K562 (cell line): ENCODE measurements around the gene ARHGDIA. TPM values are rescaled to one million over a fixed set of nuclear protein-coding genes. Genes with fewer than 3 reads are reported as not detected.
A peak's percentile ranks its signal among the peaks of the same experiment; 100 is the strongest.

ENCODE experiments used
- CBX3 ChIP-seq, 2 experiments: IDR thresholded peaks; 1 replicate in 1 of 2; 2 replicates in 1 of 2; pipeline ENCODE4 v1.6.1; 2012; ENCODE audit warnings: inconsistent platforms in 2 of 2, low read length in 2 of 2, borderline replicate concordance in 1 of 2, control low read depth in 1 of 2
- CBX5 ChIP-seq: IDR thresholded peaks from 2 replicates; pipeline ENCODE4 v1.6.1; 2014; ENCODE audit warnings: low read depth, borderline replicate concordance
- MEF2A ChIP-seq: IDR thresholded peaks from 2 replicates; pipeline ENCODE4 v1.6.1; 2011; ENCODE audit warnings: low read depth, mild to moderate bottlenecking, low read length, moderate library complexity; ENCODE audit not compliant: control insufficient read depth
- SIN3A ChIP-seq, 2 experiments: fragments of 150-350 bp in 1 of 2; IDR thresholded peaks; 2 replicates each; pipeline ENCODE4 v1.6.1; 2011 to 2016; ENCODE audit warnings: borderline replicate concordance in 2 of 2, low read depth in 2 of 2, low read length in 2 of 2, mild to moderate bottlenecking in 2 of 2, moderate library complexity in 2 of 2; ENCODE audit not compliant: control insufficient read depth in 1 of 2
- ZBTB34 ChIP-seq: fragments of 250-450 bp; sonication (Bioruptor Pico); IDR thresholded peaks from 2 replicates; pipeline ENCODE4 v1.8.0; 2021; ENCODE audit warnings: mild to moderate bottlenecking, moderate library complexity
- ZNF77 ChIP-seq: fragments of 250-450 bp; sonication (Bioruptor Pico); IDR thresholded peaks from 2 replicates; pipeline ENCODE4 v1.5.0; 2020
- polyA plus RNA-seq, 8 experiments: library from polyadenylated mRNA; depleted of rRNA in 4 of 8; stranded (reverse) in 5 of 8; unstranded in 3 of 8; fragments of >200 nt; fragmentation: Nextera tagmentation in 2 of 8; fragmentation: Illumina TruSeq in 1 of 8; extraction: Ambion mirVana in 2 of 8; extraction: Trizol in 1 of 8; gene quantifications; 2 replicates each; pipeline versions ENCODE4 v1.2.1 to v1.2.3, GENCODE V29; 2011 to 2014; ENCODE audit warnings: inconsistent platforms in 1 of 8, missing spikeins in 1 of 8
- total RNA-seq, 7 experiments: library from RNA; depleted of rRNA in 6 of 7; stranded (reverse); fragments of >200 nt in 6 of 7; fragmentation: Illumina TruSeq in 2 of 7; extraction: Trizol in 2 of 7; gene quantifications; 2 replicates each; pipeline versions ENCODE4 v1.2.1 to v1.2.3, GENCODE V29; 2011 to 2021; ENCODE audit warnings: low replicate concordance in 1 of 7
- TF ChIP-seq, protein P1 (sequence below): sonication (generic); formaldehyde crosslinking; IDR thresholded peaks from 2 replicates; pipeline ENCODE4 v1.8.1; 2023; ENCODE audit warnings: mild to moderate bottlenecking, missing genetic modification reagents
- TF ChIP-seq, protein P2 (sequence below): fragments of 250-450 bp; sonication (Bioruptor Pico); IDR thresholded peaks from 2 replicates; pipeline ENCODE4 v1.8.0; 2022; ENCODE audit warnings: inconsistent platforms, mild to moderate bottlenecking, moderate library complexity, borderline replicate concordance
- TF ChIP-seq, protein P3 (sequence below): sonication (generic); formaldehyde crosslinking; IDR thresholded peaks from 2 replicates; pipeline ENCODE4 v1.8.1; 2023; ENCODE audit warnings: mild to moderate bottlenecking, missing genetic modification reagents
- TF ChIP-seq, protein P4 (sequence below): IDR thresholded peaks from 2 replicates; pipeline ENCODE4 v1.6.1; 2012; ENCODE audit warnings: low read depth, low read length, improper control_type of control experiment, borderline replicate concordance
- TF ChIP-seq, protein P5 (sequence below): fragments of 250-450 bp; sonication (Bioruptor Pico); IDR thresholded peaks from 2 replicates; pipeline ENCODE4 v1.8.0; 2021; ENCODE audit warnings: moderate library complexity, mild to moderate bottlenecking, inconsistent platforms
- TF ChIP-seq, protein P6 (sequence below): fragments of 450-650 bp; formaldehyde crosslinking; IDR thresholded peaks from 2 replicates; pipeline ENCODE4 v1.4.0; 2020; ENCODE audit warnings: mild to moderate bottlenecking, moderate library complexity

Gene ARHGDIA
- total and polyA plus RNA-seq, 9 of the 15 experiments (the other 6 are each of a cell fraction or from before 2014, with no cell fraction given) = 9.6 to 340 (median 97.6) TPM

GRCh38 chr17:81867170-81867990, 3.8 kb downstream of the ARHGDIA start (continued):
- TF ChIP-seq, protein P1, sequence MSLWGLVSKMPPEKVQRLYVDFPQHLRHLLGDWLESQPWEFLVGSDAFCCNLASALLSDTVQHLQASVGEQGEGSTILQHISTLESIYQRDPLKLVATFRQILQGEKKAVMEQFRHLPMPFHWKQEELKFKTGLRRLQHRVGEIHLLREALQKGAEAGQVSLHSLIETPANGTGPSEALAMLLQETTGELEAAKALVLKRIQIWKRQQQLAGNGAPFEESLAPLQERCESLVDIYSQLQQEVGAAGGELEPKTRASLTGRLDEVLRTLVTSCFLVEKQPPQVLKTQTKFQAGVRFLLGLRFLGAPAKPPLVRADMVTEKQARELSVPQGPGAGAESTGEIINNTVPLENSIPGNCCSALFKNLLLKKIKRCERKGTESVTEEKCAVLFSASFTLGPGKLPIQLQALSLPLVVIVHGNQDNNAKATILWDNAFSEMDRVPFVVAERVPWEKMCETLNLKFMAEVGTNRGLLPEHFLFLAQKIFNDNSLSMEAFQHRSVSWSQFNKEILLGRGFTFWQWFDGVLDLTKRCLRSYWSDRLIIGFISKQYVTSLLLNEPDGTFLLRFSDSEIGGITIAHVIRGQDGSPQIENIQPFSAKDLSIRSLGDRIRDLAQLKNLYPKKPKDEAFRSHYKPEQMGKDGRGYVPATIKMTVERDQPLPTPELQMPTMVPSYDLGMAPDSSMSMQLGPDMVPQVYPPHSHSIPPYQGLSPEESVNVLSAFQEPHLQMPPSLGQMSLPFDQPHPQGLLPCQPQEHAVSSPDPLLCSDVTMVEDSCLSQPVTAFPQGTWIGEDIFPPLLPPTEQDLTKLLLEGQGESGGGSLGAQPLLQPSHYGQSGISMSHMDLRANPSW (CRISPR knock-in tag) = no peak
- no peak for TF ChIP-seq CBX5
- TF ChIP-seq, protein P2, sequence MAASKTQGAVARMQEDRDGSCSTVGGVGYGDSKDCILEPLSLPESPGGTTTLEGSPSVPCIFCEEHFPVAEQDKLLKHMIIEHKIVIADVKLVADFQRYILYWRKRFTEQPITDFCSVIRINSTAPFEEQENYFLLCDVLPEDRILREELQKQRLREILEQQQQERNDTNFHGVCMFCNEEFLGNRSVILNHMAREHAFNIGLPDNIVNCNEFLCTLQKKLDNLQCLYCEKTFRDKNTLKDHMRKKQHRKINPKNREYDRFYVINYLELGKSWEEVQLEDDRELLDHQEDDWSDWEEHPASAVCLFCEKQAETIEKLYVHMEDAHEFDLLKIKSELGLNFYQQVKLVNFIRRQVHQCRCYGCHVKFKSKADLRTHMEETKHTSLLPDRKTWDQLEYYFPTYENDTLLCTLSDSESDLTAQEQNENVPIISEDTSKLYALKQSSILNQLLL (CRISPR knock-in tag) = no peak
- TF ChIP-seq, protein P3, sequence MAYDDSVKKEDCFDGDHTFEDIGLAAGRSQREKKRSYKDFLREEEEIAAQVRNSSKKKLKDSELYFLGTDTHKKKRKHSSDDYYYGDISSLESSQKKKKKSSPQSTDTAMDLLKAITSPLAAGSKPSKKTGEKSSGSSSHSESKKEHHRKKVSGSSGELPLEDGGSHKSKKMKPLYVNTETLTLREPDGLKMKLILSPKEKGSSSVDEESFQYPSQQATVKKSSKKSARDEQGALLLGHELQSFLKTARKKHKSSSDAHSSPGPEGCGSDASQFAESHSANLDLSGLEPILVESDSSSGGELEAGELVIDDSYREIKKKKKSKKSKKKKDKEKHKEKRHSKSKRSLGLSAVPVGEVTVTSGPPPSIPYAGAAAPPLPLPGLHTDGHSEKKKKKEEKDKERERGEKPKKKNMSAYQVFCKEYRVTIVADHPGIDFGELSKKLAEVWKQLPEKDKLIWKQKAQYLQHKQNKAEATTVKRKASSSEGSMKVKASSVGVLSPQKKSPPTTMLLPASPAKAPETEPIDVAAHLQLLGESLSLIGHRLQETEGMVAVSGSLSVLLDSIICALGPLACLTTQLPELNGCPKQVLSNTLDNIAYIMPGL (CRISPR knock-in tag) = no peak
- no peak for TF ChIP-seq CBX3 (IDR thresholded peaks at IDR 0.05; ENCODE audit: borderline replicate concordance in 1 of 2, low read length in 2 of 2)
- no peak for TF ChIP-seq MEF2A
- TF ChIP-seq ZBTB34 (CRISPR knock-in tag) = no peak
- TF ChIP-seq, protein P4, sequence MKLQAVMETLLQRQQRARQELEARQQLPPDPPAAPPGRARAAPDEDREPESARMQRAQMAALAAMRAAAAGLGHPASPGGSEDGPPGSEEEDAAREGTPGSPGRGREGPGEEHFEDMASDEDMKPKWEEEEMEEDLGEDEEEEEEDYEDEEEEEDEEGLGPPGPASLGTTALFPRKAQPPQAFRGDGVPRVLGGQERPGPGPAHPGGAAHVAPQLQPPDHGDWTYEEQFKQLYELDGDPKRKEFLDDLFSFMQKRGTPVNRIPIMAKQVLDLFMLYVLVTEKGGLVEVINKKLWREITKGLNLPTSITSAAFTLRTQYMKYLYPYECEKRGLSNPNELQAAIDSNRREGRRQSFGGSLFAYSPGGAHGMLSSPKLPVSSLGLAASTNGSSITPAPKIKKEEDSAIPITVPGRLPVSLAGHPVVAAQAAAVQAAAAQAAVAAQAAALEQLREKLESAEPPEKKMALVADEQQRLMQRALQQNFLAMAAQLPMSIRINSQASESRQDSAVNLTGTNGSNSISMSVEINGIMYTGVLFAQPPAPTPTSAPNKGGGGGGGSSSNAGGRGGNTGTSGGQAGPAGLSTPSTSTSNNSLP = no peak
- peak; percentile 56; the same call in 1 of the 2 replicates for TF ChIP-seq ZNF77 (CRISPR knock-in tag)
- TF ChIP-seq SIN3A (IDR thresholded peaks at IDR 0.05; ENCODE audit: borderline replicate concordance in 2 of 2, control insufficient read depth in 1 of 2, low read depth in 2 of 2, low read length in 2 of 2) = 0 out of 4 replicates have a peak, but pooled peaks of 1 of the 2 experiments have one; percentile 2
- TF ChIP-seq, protein P5, sequence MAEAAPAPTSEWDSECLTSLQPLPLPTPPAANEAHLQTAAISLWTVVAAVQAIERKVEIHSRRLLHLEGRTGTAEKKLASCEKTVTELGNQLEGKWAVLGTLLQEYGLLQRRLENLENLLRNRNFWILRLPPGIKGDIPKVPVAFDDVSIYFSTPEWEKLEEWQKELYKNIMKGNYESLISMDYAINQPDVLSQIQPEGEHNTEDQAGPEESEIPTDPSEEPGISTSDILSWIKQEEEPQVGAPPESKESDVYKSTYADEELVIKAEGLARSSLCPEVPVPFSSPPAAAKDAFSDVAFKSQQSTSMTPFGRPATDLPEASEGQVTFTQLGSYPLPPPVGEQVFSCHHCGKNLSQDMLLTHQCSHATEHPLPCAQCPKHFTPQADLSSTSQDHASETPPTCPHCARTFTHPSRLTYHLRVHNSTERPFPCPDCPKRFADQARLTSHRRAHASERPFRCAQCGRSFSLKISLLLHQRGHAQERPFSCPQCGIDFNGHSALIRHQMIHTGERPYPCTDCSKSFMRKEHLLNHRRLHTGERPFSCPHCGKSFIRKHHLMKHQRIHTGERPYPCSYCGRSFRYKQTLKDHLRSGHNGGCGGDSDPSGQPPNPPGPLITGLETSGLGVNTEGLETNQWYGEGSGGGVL (CRISPR knock-in tag) = no peak
- TF ChIP-seq, protein P6, sequence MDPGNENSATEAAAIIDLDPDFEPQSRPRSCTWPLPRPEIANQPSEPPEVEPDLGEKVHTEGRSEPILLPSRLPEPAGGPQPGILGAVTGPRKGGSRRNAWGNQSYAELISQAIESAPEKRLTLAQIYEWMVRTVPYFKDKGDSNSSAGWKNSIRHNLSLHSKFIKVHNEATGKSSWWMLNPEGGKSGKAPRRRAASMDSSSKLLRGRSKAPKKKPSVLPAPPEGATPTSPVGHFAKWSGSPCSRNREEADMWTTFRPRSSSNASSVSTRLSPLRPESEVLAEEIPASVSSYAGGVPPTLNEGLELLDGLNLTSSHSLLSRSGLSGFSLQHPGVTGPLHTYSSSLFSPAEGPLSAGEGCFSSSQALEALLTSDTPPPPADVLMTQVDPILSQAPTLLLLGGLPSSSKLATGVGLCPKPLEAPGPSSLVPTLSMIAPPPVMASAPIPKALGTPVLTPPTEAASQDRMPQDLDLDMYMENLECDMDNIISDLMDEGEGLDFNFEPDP (CRISPR knock-in tag) = no peak
